Stimulated activated CD4-positive, alpha-beta T cell treated with anti-CD3 and anti-CD28 coated beads, TNF-alpha, amount 100 ng/mL, for 1 hour (primary cell): ENCODE data around the gene SUCO.

Experiments used
- DNase-seq, 3 donors: peaks; one replicate each; pipeline ENCODE4 v3.0.0-alpha.2; 2020; ENCODE audit warnings: low read depth in 3 of 3, low spot score in 1 of 3

The SUCO gene

DNA sequence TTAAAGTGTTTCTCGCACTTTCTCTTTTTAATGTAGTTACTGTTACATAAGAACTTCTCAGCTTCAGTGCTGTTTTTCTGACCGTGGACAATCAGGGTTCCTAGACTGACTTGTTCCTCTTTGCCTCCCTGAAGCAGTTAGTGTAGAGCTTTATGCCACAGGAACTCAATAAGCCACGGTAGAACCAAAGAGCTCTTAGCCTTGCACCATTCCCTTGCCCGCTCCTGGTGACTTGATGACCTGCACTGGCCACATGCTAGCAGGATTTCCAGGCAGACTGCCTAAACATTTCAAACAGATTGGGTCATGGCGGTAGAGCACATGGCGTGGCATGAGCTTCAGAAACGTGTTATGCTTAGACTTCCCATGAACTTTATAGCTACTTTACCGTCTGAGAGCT is 107.2 kb downstream of the SUCO start:
- no peak for DNase-seq

DNA sequence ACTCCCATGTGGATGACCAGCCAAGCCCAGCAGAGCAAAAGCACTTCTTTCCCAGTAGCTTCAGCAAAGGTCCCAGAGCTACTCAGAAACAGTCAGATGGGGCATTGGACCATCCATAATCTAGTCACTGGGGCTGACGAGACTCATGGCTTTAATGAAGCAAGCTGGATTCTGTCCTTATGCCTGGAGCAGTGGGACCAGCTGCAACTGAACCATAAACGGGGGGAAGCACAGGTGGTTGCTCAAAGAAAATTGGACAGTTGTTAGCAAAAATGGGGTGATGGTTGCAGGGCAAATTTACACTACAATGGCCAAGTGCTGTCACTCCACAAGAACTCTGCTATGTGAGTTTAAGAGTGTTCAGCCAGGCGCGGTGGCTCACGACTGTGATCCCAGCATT is 108.5 kb downstream of the SUCO start:
- DNase-seq, result no peak

DNA sequence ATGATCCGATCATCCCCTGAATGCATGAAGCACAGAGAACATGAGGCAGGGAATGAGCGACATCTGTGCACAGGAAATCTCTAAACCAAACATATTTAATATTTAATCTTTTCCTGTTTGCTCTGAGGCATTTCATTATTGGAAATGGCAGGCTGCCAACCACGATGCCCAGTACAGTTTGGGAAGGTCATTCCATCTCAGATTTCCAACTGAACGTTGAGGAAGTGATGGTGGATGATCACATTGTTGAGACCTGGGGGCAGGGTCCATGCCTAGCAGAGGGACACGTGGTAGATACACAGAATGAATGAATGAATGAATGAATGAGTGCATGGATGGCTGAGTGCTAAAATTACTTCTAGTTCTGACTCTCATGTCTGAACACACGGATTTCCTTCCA is 110.0 kb downstream of the SUCO start:
- DNase-seq, result no peak

DNA sequence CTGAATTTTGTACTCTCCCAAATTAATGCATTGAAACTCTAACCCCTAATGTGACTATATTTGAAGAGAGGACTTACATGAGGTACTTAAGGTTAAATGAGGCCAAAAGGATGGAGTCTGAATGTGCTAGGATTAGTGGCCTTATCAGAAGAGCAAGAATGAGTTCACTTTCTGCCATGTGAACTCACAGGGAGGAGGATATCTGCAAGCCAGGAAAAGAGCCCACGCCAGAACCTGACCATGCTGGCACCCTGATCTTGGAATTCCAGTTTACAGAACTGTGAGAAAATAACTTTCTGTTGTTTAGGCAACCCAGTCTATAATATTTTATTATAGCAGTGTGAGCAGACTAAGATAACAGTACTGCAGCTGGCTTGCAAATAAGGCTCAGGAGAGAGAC is 113.7 kb downstream of the SUCO start:
- no peak for DNase-seq

DNA sequence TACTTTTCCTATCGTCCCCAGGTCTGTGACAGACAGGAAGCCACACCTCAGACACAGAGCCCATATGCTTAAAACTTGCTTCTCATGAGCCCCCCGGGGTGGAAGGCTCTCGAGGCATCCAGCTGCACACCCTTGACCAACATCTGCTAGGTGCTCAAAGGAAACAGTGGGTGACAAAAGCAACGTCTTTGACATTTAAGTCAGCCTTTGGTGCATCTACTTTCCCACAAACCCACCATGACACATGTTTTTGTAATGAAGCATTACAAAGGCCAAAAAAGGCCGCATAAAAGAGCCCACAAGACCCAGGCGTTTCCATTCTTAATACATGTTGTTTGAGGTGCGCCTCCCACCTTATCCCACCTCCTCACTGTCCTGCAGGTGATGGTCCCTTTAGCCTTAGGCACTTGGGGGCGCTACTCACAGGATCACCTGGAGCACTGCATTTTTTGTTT is 114.2 kb downstream of the SUCO start:
- no peak for DNase-seq

DNA sequence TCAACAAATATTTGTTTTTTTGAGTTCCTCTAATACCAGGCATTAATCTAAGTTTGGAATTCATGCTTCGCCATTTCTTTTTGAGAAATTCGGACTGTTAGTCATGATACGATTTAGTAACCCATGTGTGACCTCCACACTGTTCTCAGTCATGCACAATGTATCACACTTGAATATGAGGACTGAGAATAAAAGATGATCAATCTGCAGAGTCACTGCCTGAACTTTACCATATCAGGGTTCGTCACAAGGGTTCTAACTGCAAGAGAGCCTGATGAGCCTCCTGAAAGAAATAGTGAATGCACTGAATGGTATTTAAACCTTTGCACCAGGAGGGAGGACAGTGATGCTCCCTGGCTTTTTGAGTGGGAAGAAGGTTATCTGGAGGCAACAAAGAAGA is 115.0 kb downstream of the SUCO start:
- DNase-seq, result no peak

DNA sequence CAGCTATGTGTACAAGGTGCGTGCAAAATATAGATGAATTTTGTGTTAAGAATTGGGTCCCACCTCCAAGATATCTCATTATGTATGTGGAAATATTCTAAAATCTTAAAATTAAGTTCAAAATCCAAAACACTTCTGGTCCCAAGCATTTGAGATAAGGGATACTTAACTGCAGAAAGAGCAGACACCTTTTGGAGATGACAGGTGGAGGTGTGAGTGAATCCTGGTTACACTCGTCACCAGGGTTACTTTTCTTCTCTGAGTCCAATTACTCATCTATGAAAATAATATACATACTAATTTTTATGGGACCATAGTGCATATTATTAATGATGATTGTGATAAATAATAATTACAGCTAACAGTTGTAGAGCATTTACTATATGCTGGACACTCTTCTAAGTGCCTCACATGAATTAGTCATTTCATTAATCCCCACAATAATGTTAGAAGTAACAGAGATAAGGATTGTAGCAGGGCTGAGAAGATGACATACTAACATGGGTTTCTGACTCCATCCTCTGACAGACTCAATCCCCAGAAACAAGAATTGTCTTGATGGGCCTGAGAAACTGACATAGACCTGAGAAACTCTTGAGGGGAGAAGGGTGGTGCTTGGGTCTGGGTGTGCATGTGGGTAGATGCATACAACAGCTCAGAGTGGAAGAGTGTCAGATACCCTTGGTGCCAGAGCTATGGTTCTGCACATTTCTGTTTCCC is 117.7 kb downstream of the SUCO start:
- DNase-seq, result no peak

DNA sequence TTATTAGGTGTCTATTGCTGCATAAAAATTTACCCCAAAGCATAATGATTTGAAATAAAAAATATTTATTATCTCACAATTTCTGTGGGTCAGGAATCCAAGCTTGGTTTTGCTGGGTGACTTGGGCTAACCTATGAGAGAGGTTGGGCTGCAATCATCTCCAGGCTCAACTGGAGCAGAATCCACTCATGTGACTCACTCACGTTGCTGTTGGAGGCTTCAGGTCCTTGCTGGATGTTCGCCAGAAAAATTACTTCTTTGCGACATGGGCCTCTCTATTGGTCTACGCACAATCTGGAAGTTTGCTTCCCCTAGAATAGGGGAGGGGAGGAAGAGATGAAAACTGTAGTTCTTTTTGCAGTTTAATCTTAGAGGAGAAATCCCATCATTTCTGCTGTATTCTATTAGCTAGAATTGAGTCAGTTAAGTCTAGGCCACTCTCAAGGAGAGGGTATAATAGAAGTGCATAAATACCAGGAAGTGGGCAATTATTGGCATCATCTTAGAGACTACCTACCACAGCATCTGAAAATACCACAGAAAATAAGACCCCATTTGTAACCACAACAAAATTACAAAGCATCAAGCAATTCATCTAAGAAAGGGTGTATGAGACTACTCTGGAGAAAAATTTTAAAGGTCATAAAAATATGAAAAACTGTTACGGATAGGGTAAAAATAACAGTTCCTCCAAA is 120.2 kb downstream of the SUCO start:
- no peak for DNase-seq

DNA sequence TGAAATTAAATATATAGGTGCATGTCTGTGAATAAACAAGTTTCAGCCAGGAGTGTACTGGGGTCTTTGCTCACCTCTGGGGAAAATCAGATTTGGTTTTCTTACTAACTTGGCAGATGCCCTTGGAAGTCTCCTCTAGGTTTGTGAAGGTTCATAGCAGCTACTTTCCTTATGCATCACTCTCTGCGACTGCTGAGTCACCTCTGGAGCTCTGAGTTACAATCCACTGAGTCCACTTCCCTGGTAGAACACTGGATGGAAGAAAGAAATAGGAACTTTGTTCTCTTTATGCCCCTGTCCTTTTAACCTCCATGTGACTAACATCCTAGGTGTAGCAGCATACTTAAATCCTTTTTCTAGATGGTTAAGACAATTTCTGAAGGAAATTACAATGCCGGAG is 121.6 kb downstream of the SUCO start:
- DNase-seq, result no peak

DNA sequence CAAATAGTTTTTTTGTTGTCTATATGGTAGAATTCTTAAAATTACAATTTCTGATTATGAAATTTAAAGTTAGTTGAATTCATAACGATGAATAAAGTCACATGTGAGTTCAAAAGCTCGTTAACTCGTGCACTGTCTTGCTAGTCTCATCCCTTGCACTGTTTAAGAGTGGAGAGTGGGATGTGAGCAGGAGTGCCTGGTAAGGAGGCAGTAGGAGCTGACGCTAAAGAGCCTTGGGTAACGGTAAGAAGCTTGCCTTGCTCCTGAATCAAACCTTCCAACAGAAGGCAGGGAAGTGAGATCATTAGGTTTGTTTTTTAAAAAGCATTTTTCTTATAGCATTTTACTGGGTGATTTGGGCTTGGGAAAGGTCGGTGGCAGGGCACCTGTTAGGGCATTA is 123.6 kb downstream of the SUCO start:
- DNase-seq, result no peak

DNA sequence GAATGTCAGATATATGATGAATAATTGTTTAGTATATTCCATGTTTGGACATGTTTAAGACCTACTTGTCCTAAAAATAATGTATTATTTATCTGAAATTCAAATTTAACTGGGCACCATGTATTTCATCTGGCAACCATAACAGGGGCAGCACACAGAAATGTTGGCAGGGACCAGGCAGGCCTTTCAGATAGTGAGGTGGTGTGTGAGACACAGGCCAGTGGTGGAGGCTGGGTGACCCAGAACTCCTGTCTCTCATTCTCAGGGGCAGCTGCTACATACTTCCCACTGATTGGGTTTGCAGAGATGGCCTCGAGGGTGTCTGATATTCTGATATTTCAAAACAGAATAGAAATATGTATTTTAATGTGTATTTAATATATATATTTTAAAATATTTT is 124.6 kb downstream of the SUCO start:
- no peak for DNase-seq

DNA sequence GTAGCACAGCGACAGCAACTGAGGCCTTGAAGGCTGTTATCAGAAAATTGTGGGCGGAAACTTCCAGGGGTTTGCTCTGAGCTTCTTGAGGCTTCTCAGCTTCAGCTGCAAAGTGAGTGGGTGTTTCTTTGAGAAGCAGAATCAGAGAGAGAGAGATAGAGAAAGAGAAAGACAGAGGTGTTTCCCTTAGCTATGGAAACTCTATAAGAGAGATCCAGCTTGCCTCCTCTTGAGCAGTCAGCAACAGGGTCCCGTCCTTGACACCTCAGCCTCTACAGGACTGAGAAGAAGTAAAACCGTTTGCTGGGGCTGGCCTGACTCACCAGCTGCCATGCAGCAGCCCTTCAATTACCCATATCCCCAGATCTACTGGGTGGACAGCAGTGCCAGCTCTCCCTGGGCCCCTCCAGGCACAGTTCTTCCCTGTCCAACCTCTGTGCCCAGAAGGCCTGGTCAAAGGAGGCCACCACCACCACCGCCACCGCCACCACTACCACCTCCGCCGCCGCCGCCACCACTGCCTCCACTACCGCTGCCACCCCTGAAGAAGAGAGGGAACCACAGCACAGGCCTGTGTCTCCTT is 126.0 kb downstream of the SUCO start, which contains the start of gene FASLG:
Gene FASLG (plus strand): TSS at position 233 of the 583 bp plus-strand sequence. CDS start 99 bp downstream, at position 332.
- no peak for DNase-seq

DNA sequence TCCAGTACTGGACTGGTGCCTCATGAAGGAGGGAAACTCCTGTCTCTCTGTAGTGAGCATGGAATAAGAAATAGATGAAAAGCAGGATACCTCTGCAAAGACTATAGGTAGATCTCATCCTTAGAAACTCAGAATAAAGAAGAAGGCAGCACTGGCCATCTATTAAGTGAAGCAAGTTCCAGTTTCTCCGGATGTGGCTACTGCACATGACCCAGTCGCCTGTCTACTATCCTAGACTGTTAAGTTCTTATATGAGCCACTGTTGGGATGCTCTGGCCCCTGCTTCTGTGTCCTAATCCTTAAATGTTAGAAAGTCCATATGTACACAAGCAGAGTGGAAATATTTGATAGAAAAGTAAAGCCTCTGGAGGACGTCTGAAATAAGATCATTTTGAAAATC is 128.2 kb downstream of the SUCO start:
- DNase-seq, result no peak
